Ectodermal cell (in vitro differentiated cells): Measurements from ENCODE around the gene IL1RL2.

ENCODE experiments used
- H3K27ac ChIP-seq: 2 replicates; pipeline ENCODE4 v1.7.0; 2013; ENCODE audit warnings: mild to moderate bottlenecking, low read depth, low read length; ENCODE audit not compliant: insufficient read depth, poor library complexity, severe bottlenecking
- H3K27me3 ChIP-seq: 2 replicates; pipeline ENCODE4 v1.7.0; 2013; ENCODE audit warnings: mild to moderate bottlenecking, low read length; ENCODE audit not compliant: insufficient read depth, control insufficient read depth, poor library complexity, severe bottlenecking
- H3K36me3 ChIP-seq: one replicate; pipeline ENCODE4 v1.7.0; 2013; ENCODE audit warnings: low read length; ENCODE audit not compliant: control insufficient read depth, insufficient read depth
- H3K4me1 ChIP-seq: one replicate; pipeline ENCODE4 v1.7.0; 2013; ENCODE audit warnings: low read length; ENCODE audit not compliant: control insufficient read depth, insufficient read depth
- H3K4me3 ChIP-seq: 2 replicates; pipeline ENCODE4 v1.7.0; 2013; ENCODE audit warnings: low read depth, low read length, control low read depth; ENCODE audit not compliant: insufficient read depth
- H3K9me3 ChIP-seq: 2 replicates; pipeline ENCODE4 v1.7.0; 2013; ENCODE audit warnings: mild to moderate bottlenecking, low read length, moderate library complexity; ENCODE audit not compliant: control insufficient read depth
- WGBS, 2 experiments: methylation state at CpG; one replicate each; pipeline ENCODE4 v1.1.7; 2013; ENCODE audit warnings: missing lambda C conversion rate in 2 of 2; 5-methylcytosine and 5-hydroxymethylcytosine counted together

IL1RL2 gene

GRCh38 chr2:102278720-102279390 lies 92.0 kb downstream of the IL1RL2 start:
- H3K9me3 ChIP-seq: no peaks in the 10 kb centered on the region
- WGBS, 2 experiments: 59 to 80% methylated on average over 3 of the region's 3 CpGs
- no peak overlapping the region for H3K27ac ChIP-seq
- H3K36me3 ChIP-seq: no peaks in the 10 kb centered on the region
- H3K4me3 ChIP-seq: no peak overlapping the region
- no peaks in the 10 kb centered on the region for H3K27me3 ChIP-seq
- peaks cover 12% of the 10 kb centered on the region for H3K4me1 ChIP-seq

- Histone ChIP-seq H3K36me3 (no peaks in the 10 kb centered on the region), H3K9me3 (no peaks in the 10 kb centered on the region), H3K4me1 (peaks cover 12% of the 10 kb centered on the region), H3K4me3 (no peak overlapping the region), H3K27me3 (no peaks in the 10 kb centered on the region), H3K27ac (no peak overlapping the region)
- 83% methylated on average over 1 of the region's 1 CpG; no CpG with 5 or more reads in 1 of the 2 experiments for WGBS, 2 experiments
Measured at GRCh38 chr2:102279391-102279735, 92.5 kb downstream of the IL1RL2 start.

GRCh38 chr2:102282678-102283091 lies 95.9 kb downstream of the IL1RL2 start:
- H3K36me3 ChIP-seq: no peaks in the 10 kb centered on the region
- no peak overlapping the region for H3K4me3 ChIP-seq
- no peak overlapping the region for H3K27ac ChIP-seq
- H3K27me3 ChIP-seq: no peaks in the 10 kb centered on the region
- WGBS, 2 experiments: 87 to 93% methylated on average over 2 of the region's 2 CpGs
- H3K4me1 ChIP-seq: peaks cover 11% of the 10 kb centered on the region
- no peaks in the 10 kb centered on the region for H3K9me3 ChIP-seq

- Histone ChIP-seq H3K4me1 (peaks cover 4% of the 10 kb centered on the region), H3K27ac (no peak overlapping the region), H3K9me3 (no peaks in the 10 kb centered on the region), H3K27me3 (no peaks in the 10 kb centered on the region), H3K4me3 (no peak overlapping the region), H3K36me3 (no peaks in the 10 kb centered on the region)
- WGBS, 2 experiments: 92% methylated on average over 1 of the region's 1 CpG
Measured at GRCh38 chr2:102283996-102284395, 97.2 kb downstream of the IL1RL2 start.

- no peaks in the 10 kb centered on the region for H3K4me1 ChIP-seq
- H3K27ac ChIP-seq: no peak overlapping the region
- no peaks in the 10 kb centered on the region for H3K9me3 ChIP-seq
- H3K27me3 ChIP-seq: no peaks in the 10 kb centered on the region
- H3K36me3 ChIP-seq: no peaks in the 10 kb centered on the region
- WGBS, 2 experiments: 96 to 97% methylated on average over 3 of the region's 3 CpGs
- H3K4me3 ChIP-seq: no peak overlapping the region
Measured at GRCh38 chr2:102284611-102285010, 97.8 kb downstream of the IL1RL2 start.

- no peaks in the 10 kb centered on the region for H3K36me3 ChIP-seq
- H3K27me3 ChIP-seq: no peaks in the 10 kb centered on the region
- no peaks in the 10 kb centered on the region for H3K9me3 ChIP-seq
- H3K4me3 ChIP-seq: no peak overlapping the region
- H3K4me1 ChIP-seq: no peaks in the 10 kb centered on the region
- 100% methylated on average over 1 of the region's 2 CpGs; no CpG with 5 or more reads in 1 of the 2 experiments for WGBS, 2 experiments
- no peak overlapping the region for H3K27ac ChIP-seq
Measured at GRCh38 chr2:102285368-102285767, 98.5 kb downstream of the IL1RL2 start.

GRCh38 chr2:102286041-102286440 lies 99.2 kb downstream of the IL1RL2 start:
- H3K9me3 ChIP-seq: no peaks in the 10 kb centered on the region
- no peak overlapping the region for H3K27ac ChIP-seq
- no peaks in the 10 kb centered on the region for H3K27me3 ChIP-seq
- no peaks in the 10 kb centered on the region for H3K4me1 ChIP-seq
- WGBS, 2 experiments: 88 to 95% methylated on average over 2 to 3 of the region's 3 CpGs
- no peak overlapping the region for H3K4me3 ChIP-seq
- H3K36me3 ChIP-seq: no peaks in the 10 kb centered on the region

GRCh38 chr2:102289129-102289528 lies 102.3 kb downstream of the IL1RL2 start:
- no peak overlapping the region for H3K4me3 ChIP-seq
- 94 to 95% methylated on average over 5 of the region's 5 CpGs for WGBS, 2 experiments
- H3K27me3 ChIP-seq: no peaks in the 10 kb centered on the region
- no peak overlapping the region for H3K27ac ChIP-seq
- no peaks in the 10 kb centered on the region for H3K4me1 ChIP-seq
- no peaks in the 10 kb centered on the region for H3K36me3 ChIP-seq
- H3K9me3 ChIP-seq: no peaks in the 10 kb centered on the region
